HepG2 (cell line): Measurements from ENCODE around the gene SPAG5. TPM values are rescaled to one million over a fixed set of nuclear protein-coding genes. Genes with fewer than 3 reads are reported as not detected.

Experiments used
- FOXO4 ChIP-seq: sonication (generic); formaldehyde crosslinking; conservative IDR thresholded peaks from 2 replicates; pipeline ENCODE4 v1.8.1; 2023; ENCODE audit warnings: missing genetic modification reagents
- HDAC2 ChIP-seq: sonication (generic); formaldehyde crosslinking; IDR thresholded peaks from 2 replicates; pipeline ENCODE4 v1.4.0; 2020; ENCODE audit warnings: missing genetic modification reagents
- HOXA3 ChIP-seq: sonication (generic); formaldehyde crosslinking; IDR thresholded peaks from 2 replicates; pipeline ENCODE4 v1.5.0; 2020; ENCODE audit warnings: missing genetic modification reagents
- KAT8 ChIP-seq: IDR thresholded peaks from 2 replicates; pipeline ENCODE4 v1.6.1; 2016; ENCODE audit warnings: missing genetic modification reagents, missing compliant biosample characterization
- MXD1 ChIP-seq: sonication (generic); formaldehyde crosslinking; IDR thresholded peaks from 2 replicates; pipeline ENCODE4 v1.4.0; 2020; ENCODE audit warnings: mild to moderate bottlenecking, missing genetic modification reagents
- PRDM10 ChIP-seq: sonication (generic); formaldehyde crosslinking; IDR thresholded peaks from 2 replicates; pipeline ENCODE4 v1.4.0; 2020; ENCODE audit warnings: low read depth, missing genetic modification reagents
- SAP130 ChIP-seq: IDR thresholded peaks from 2 replicates; pipeline ENCODE4 v1.6.1; 2016; ENCODE audit warnings: low read depth
- THAP11 ChIP-seq: IDR thresholded peaks from 2 replicates; pipeline ENCODE4 v1.6.1; 2016; ENCODE audit warnings: missing biosample characterization, missing genetic modification reagents
- ZBTB4 ChIP-seq: sonication (generic); formaldehyde crosslinking; IDR thresholded peaks from 2 replicates; pipeline ENCODE4 v1.4.0; 2020; ENCODE audit warnings: missing genetic modification reagents, mild to moderate bottlenecking, borderline replicate concordance
- ZBTB7A ChIP-seq: sonication (generic); formaldehyde crosslinking; IDR thresholded peaks from 2 replicates; pipeline ENCODE4 v1.8.0; 2022; ENCODE audit warnings: mild to moderate bottlenecking, missing genetic modification reagents
- ZNF331 ChIP-seq: sonication (generic); formaldehyde crosslinking; IDR thresholded peaks from 2 replicates; pipeline ENCODE4 v1.4.0; 2020; ENCODE audit warnings: missing genetic modification reagents
- ZNF598 ChIP-seq: sonication (generic); formaldehyde crosslinking; IDR thresholded peaks from 2 replicates; pipeline ENCODE4 v1.5.1; 2020; ENCODE audit warnings: mild to moderate bottlenecking, missing genetic modification reagents, borderline replicate concordance
- ZNF777 ChIP-seq: sonication (generic); formaldehyde crosslinking; IDR thresholded peaks from 2 replicates; pipeline ENCODE4 v1.4.0; 2020; ENCODE audit warnings: missing genetic modification reagents
- ZNF792 ChIP-seq: IDR thresholded peaks from 2 replicates; pipeline ENCODE4 v1.6.1; 2016
- polyA plus RNA-seq, 8 experiments: library from polyadenylated mRNA; depleted of rRNA in 3 of 8; stranded (reverse) in 7 of 8; unstranded in 1 of 8; fragments of >200 nt; fragmentation: Illumina TruSeq in 4 of 8; extraction: Trizol in 4 of 8; gene quantifications; 2 replicates each; pipeline versions ENCODE4 v1.2.1 to v1.2.3, GENCODE V29; 2011 to 2016; ENCODE audit warnings: low read depth in 4 of 8, missing spikeins in 1 of 8, mixed read lengths in 1 of 8; ENCODE audit not compliant: insufficient read depth in 1 of 8
- total RNA-seq, 5 experiments: library from RNA; depleted of rRNA; stranded (reverse); fragments of >200 nt; fragmentation: Illumina TruSeq; extraction: Trizol; gene quantifications; 2 replicates each; pipeline ENCODE4 v1.2.3, GENCODE V29; 2016; ENCODE audit warnings: low read depth in 1 of 5
- TF ChIP-seq, protein P1 (sequence below): conservative IDR thresholded peaks from 2 replicates; pipeline ENCODE4 v1.6.1; 2018; ENCODE audit warnings: missing genetic modification reagents
- TF ChIP-seq, protein P2 (sequence below): IDR thresholded peaks from 2 replicates; pipeline ENCODE4 v1.6.1; 2016

SPAG5 gene
- total and polyA plus RNA-seq, 2 of the 13 experiments (the other 11 are each of a cell fraction or from before 2014, with no cell fraction given): 41.4 to 98.0 TPM

- 0 out of 2 replicates have a peak, but pooled peaks have one; percentile 92 for TF ChIP-seq FOXO4 (CRISPR knock-in tag)
- no peak for TF ChIP-seq ZNF777 (CRISPR knock-in tag)
- TF ChIP-seq KAT8 (CRISPR knock-in tag): peak; percentile 66
- TF ChIP-seq HDAC2 (CRISPR knock-in tag): peak; percentile 15; the same call in 1 of the 2 replicates
- TF ChIP-seq, protein P1, sequence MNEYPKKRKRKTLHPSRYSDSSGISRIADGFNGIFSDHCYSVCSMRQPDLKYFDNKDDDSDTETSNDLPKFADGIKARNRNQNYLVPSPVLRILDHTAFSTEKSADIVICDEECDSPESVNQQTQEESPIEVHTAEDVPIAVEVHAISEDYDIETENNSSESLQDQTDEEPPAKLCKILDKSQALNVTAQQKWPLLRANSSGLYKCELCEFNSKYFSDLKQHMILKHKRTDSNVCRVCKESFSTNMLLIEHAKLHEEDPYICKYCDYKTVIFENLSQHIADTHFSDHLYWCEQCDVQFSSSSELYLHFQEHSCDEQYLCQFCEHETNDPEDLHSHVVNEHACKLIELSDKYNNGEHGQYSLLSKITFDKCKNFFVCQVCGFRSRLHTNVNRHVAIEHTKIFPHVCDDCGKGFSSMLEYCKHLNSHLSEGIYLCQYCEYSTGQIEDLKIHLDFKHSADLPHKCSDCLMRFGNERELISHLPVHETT (CRISPR knock-in tag): peak; percentile 47; the same call in 1 of the 2 replicates
- TF ChIP-seq, protein P2, sequence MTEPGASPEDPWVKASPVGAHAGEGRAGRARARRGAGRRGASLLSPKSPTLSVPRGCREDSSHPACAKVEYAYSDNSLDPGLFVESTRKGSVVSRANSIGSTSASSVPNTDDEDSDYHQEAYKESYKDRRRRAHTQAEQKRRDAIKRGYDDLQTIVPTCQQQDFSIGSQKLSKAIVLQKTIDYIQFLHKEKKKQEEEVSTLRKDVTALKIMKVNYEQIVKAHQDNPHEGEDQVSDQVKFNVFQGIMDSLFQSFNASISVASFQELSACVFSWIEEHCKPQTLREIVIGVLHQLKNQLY: no peak
- peak; percentile 42; the same call in 1 of the 2 replicates for TF ChIP-seq THAP11 (CRISPR knock-in tag)
- peak; percentile 70 for TF ChIP-seq HOXA3 (CRISPR knock-in tag)
- TF ChIP-seq SAP130 (CRISPR knock-in tag): peak; percentile 81
- TF ChIP-seq ZNF792: peak; percentile 24; the same call in 1 of the 2 replicates
- no peak for TF ChIP-seq ZBTB4 (CRISPR knock-in tag)
- TF ChIP-seq MXD1 (CRISPR knock-in tag): peak; percentile 80; the same call in 1 of the 2 replicates
- TF ChIP-seq ZBTB7A: no peak
- 0 out of 2 replicates have a peak, but pooled peaks have one; percentile 3 for TF ChIP-seq ZNF331 (CRISPR knock-in tag)
- peak; percentile 82 for TF ChIP-seq PRDM10 (CRISPR knock-in tag)
- TF ChIP-seq ZNF598 (CRISPR knock-in tag): no peak; the same call in 1 of the 2 replicates
Measured at GRCh38 chr17:28571361-28572122, 27.3 kb downstream of the SPAG5 start, which contains the start of gene PIGS (continued).
